Breast epithelium (tissue), 4 donors: ENCODE measurements around the gene GOSR1. TPM values are rescaled to one million over a fixed set of nuclear protein-coding genes. Genes with fewer than 3 reads are reported as not detected.

Experiments used
- DNase-seq, 2 donors: peaks; one replicate each; pipeline ENCODE4 v3.0.0-alpha.2; 2019; ENCODE audit warnings: low spot score in 2 of 2
- H3K27ac ChIP-seq, 2 donors: fragments of 200-600 bp; sonication (generic) in 1 of 2; one replicate each; pipeline ENCODE4 v1.5.1; 2016 to 2019; ENCODE audit warnings: mild to moderate bottlenecking in 1 of 2
- H3K27me3 ChIP-seq, 2 donors: fragments of 200-600 bp; sonication (generic) in 1 of 2; one replicate each; pipeline versions ENCODE4 v1.5.1 to v1.6.0; 2017 to 2019; ENCODE audit warnings: control low read depth in 1 of 2, mild to moderate bottlenecking in 1 of 2
- H3K36me3 ChIP-seq: fragments of 200-600 bp; one replicate; pipeline ENCODE4 v1.5.1; 2019
- H3K4me1 ChIP-seq, 2 donors: fragments of 200-600 bp; sonication (generic); one replicate each; pipeline ENCODE4 v1.5.1; 2016 to 2019; ENCODE audit warnings: control low read depth in 1 of 2
- H3K4me3 ChIP-seq, 3 donors: fragments of 200-600 bp; sonication (generic); 1 replicate in 2 of 3; 2 replicates in 1 of 3; pipeline ENCODE4 v1.5.1; 2016 to 2019; ENCODE audit warnings: mild to moderate bottlenecking in 3 of 3, moderate library complexity in 2 of 3
- H3K9me3 ChIP-seq, 2 donors: fragments of 200-600 bp; sonication (generic) in 1 of 2; one replicate each; pipeline ENCODE4 v1.5.1; 2016 to 2019; ENCODE audit warnings: control low read depth in 1 of 2
- CTCF ChIP-seq, 3 donors: fragments of 450-650 bp; IDR thresholded peaks; one replicate each; pipeline ENCODE4 v1.5.1; 2016 to 2017; ENCODE audit warnings: antibody characterized with exemption in 3 of 3, mild to moderate bottlenecking in 3 of 3, moderate library complexity in 3 of 3
- POLR2A ChIP-seq: fragments of 450-650 bp; IDR thresholded peaks from one replicate; pipeline ENCODE4 v1.6.1; 2016; ENCODE audit warnings: antibody characterized with exemption, mild to moderate bottlenecking, moderate library complexity
- POLR2AphosphoS5 ChIP-seq, 3 donors: sonication (generic); formaldehyde crosslinking; IDR thresholded peaks; one replicate each; pipeline ENCODE4 v1.6.1; 2017; ENCODE audit warnings: antibody characterized with exemption in 3 of 3
- intact Hi-C: fragments of 100-400 bp; cut with DNase I; formaldehyde crosslinking; loops from one replicate; pipeline ENCODE4 v1.15.1; 2023; ENCODE audit warnings: low total_unique reads
- total RNA-seq, 3 donors: library from RNA; depleted of rRNA; stranded (reverse); fragments of >200 nt; gene quantifications; one replicate each; pipeline ENCODE4 v1.1.0, GENCODE V29; 2016

The GOSR1 gene
- total RNA-seq, 3 donors from 2014 or later: 32.1 to 70.8 (median 45.8) TPM

GRCh38 chr17:30476726-30477082, 504 bp upstream of the GOSR1 start:
- Histone ChIP-seq H3K4me3 (peak overlapping the region; percentile 69 to 96 (median 86)), H3K4me1 (no peaks in the 10 kb centered on the region), H3K27ac (peak overlapping the region; percentile 93 to 98), H3K9me3 (no peaks in the 10 kb centered on the region), H3K27me3 (no peaks in the 10 kb centered on the region), H3K36me3 (peaks cover 3% of the 10 kb centered on the region)
- DNase-seq: no peak
- TF ChIP-seq CTCF (IDR thresholded peaks at IDR 0.05) (no peak), POLR2AphosphoS5 (IDR thresholded peaks at IDR 0.05) (no peak), POLR2A (no peak)
- intact Hi-C loops: no loop called here

GRCh38 chr17:30477774-30478115, 537 bp downstream of the GOSR1 start:
- no peaks in the 10 kb centered on the region for H3K27me3 ChIP-seq
- H3K36me3 ChIP-seq: peaks cover 3% of the 10 kb centered on the region
- H3K27ac ChIP-seq: peak overlapping the region; percentile 93 to 98
- TF ChIP-seq CTCF (IDR thresholded peaks at IDR 0.05) (no peak), POLR2A (no peak), POLR2AphosphoS5 (IDR thresholded peaks at IDR 0.05) (no peak)
- peak overlapping the region; percentile 69 to 96 (median 86) for H3K4me3 ChIP-seq
- no peaks in the 10 kb centered on the region for H3K9me3 ChIP-seq
- no peak for DNase-seq
- intact Hi-C loops: no loop called here
- H3K4me1 ChIP-seq: no peaks in the 10 kb centered on the region

- H3K9me3 ChIP-seq: no peaks in the 10 kb centered on the region
- DNase-seq: no peak
- H3K4me1 ChIP-seq: no peaks in the 10 kb centered on the region
- no peak for TF ChIP-seq CTCF (IDR thresholded peaks at IDR 0.05)
- H3K4me3 ChIP-seq: no peak overlapping the region
- H3K36me3 ChIP-seq: peaks cover 3% of the 10 kb centered on the region
- no peaks in the 10 kb centered on the region for H3K27me3 ChIP-seq
- no peak overlapping the region for H3K27ac ChIP-seq
- intact Hi-C loops: loop anchor here (2.0 kb wide), 1 partner anchor 36 kb away; no protein-coding TSS in a partner anchor
Observed at GRCh38 chr17:30482555-30482954, 5.3 kb downstream of the GOSR1 start.

GRCh38 chr17:30483159-30483558, 6.0 kb downstream of the GOSR1 start:
- intact Hi-C loops: loop anchor here (2.0 kb wide), 1 partner anchor 36 kb away; no protein-coding TSS in a partner anchor
- Histone ChIP-seq H3K27me3 (no peaks in the 10 kb centered on the region), H3K36me3 (peaks cover 3% of the 10 kb centered on the region)

GRCh38 chr17:30493780-30494179, 16.6 kb downstream of the GOSR1 start:
- DNase-seq: no peak
- H3K4me1 ChIP-seq: no peaks in the 10 kb centered on the region
- peaks cover 12% of the 10 kb centered on the region for H3K36me3 ChIP-seq
- H3K4me3 ChIP-seq: no peak overlapping the region
- H3K27ac ChIP-seq: no peak overlapping the region
- intact Hi-C loops: no loop called here
- H3K9me3 ChIP-seq: no peaks in the 10 kb centered on the region
- no peak for TF ChIP-seq POLR2A
- no peak for TF ChIP-seq POLR2AphosphoS5 (IDR thresholded peaks at IDR 0.05)
- TF ChIP-seq CTCF (IDR thresholded peaks at IDR 0.05): no peak
- no peaks in the 10 kb centered on the region for H3K27me3 ChIP-seq

More at GRCh38 chr17:30483159-30483558, 6.0 kb downstream of the GOSR1 start:
- no peak for DNase-seq
- H3K27ac ChIP-seq: no peak overlapping the region
- no peaks in the 10 kb centered on the region for H3K9me3 ChIP-seq
- H3K4me1 ChIP-seq: no peaks in the 10 kb centered on the region
- H3K4me3 ChIP-seq: no peak overlapping the region
- TF ChIP-seq CTCF (IDR thresholded peaks at IDR 0.05) (no peak), POLR2AphosphoS5 (IDR thresholded peaks at IDR 0.05) (no peak), POLR2A (no peak)
